IPS-NIHi11 (cell line): ENCODE results near the gene SIPA1.
A peak's percentile ranks its signal among the peaks of the same experiment; 100 is the strongest.

Experiments used
- DNase-seq: peaks from one replicate; pipeline ENCODE4 v3.0.0; 2012; ENCODE audit warnings: mixed read lengths, low spot score

SIPA1 gene

DNA sequence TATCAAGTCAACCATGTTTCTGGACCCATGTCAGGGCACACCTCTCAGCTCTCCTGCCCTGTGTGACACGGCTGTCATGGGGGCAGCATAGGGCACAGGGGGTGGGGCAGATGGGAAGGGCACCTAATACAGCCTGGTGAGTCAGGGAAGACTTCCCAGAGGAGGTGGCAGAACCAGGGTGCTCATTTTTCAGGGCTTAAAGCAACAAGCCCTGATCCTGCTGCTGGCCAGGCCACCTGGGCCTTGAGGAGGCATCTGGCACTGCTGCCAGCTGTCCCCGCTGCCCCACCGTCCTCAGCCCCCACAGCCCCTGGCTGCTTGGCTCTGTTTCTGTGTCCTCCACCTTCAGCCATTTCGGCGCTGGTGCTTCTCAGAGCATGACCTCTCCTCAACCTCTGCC, 28.2 kb upstream of the SIPA1 start:
- no peak for DNase-seq

- no peak for DNase-seq
These were observed 27.5 kb upstream of the SIPA1 start for GRCh38 chr11:65610404-65610803.

GRCh38 chr11:65611028-65611757, 26.7 kb upstream of the SIPA1 start:
- no peak for DNase-seq

DNA sequence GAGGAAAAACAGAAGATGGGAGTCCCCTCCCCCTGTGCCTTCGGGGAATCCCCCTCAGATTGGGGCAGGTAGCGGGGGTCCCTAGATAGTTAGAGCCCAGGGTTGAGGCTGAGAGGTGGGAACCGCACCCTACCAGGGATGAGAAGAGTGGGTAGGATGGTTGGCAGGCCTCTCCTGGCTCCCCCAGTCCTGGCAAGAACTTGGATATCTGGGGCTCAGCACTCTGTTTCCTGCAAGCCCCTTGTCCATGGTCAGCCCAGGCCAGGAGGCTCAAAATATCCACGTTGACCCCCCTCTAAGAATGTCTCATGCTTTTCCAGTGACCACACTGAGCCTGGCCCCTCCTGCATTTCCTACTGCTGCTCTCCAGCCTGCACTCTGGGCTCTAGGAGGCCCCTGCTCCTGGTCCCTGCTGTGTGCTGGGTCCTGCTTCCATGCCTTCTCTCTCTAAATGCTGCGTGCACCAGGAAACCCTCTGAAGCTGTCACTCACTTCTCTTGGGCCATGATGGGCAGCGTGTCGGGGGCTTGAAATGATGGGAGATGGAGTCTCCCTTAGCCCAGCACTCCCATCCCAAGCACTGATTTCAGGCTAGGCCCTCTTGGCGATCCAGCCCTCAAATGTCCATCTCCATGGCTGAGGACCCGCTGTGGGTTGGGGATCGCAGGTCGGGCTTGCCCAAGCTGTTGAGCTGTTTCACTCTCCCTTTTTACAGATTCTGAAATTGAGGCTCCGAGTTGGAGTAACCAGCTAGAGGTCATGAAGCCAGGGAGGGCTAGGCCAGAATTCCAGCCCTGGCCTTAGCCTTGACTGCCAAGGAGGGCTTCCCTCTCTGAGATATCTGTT, 25.9 kb upstream of the SIPA1 start:
- DNase-seq = no peak

GRCh38 chr11:65612691-65613090, 25.2 kb upstream of the SIPA1 start:
- no peak for DNase-seq

DNA sequence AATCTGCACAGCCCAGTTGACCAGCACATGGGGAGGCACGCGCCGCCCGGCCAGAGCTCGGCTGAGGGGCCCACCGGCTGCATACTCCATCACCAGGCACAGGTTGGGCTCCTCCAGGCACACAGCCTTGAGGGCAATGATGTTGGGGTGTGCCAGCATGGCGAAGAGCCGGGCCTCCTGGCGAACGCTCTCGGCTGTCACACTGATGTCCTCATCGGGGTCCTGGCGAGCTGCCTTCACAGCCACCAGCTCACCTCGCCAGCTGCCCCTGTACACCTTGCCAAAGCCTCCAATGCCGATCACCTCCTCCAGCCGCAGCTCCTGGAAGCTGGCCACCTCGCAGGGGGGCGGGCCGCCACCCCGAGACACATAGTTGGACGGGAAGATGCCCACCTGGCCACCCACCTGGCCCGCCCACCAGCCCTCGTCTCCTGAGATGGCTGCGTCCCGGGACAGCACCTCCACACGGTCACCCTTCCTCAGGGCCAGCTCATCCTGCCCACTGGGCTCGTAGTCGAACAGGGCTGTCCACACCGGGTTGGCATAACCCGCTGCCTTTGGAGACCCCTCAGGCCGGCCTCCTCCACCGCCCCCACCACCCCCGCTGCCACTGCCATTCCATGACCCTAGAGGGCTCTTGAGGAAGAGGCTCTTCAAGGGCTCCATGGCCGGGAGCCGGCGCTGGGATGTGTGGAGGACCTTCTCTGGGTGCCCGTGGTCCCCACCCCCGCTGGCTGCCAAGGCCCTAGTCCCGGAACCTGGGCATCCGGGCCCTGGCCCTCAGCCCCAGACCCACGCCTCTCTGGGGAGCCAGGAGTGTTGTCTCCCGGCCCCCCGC, 24.6 kb upstream of the SIPA1 start:
- no peak for DNase-seq

DNA sequence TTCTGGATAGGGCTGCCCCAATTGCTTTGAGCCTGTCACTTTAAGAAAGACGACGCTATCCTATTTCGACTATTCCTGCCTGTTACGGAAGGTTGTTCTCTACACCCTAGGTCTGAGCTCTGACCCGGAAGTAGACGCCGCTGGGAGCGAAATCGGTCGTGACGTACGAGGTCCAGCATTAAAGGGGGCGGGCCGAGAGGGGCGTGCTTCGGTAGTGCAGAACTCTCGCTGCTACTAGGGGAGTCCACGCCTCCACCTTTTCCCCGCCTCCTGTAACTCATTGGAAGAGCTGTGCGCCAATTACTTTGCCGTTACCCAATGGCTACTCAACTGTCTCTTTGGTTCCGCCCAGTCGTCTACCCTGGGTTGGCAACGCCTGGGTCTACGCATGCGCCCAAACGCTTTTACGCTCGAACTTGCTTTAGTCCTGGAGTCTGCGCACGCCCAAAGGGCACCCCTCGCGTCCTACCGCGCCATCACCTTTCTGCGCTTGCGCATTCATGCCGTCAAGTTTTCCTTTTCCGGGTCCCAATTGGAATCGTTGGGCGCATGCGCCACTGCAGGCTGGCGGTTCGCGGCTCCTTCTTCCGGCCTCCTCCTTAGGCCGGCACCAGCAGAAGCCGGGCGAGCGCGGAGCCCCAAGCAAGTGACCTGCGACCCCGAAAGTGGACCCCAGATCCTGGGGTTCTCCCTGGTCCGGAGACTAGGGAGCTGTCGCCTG, 22.5 kb upstream of the SIPA1 start, which contains the start of gene PCNX3:
TSS of gene PCNX3 (plus strand) at position 548 of the 721 bp plus-strand sequence. CDS start 536 bp downstream, outside the sequence.
- DNase-seq = peak; percentile 99

DNA sequence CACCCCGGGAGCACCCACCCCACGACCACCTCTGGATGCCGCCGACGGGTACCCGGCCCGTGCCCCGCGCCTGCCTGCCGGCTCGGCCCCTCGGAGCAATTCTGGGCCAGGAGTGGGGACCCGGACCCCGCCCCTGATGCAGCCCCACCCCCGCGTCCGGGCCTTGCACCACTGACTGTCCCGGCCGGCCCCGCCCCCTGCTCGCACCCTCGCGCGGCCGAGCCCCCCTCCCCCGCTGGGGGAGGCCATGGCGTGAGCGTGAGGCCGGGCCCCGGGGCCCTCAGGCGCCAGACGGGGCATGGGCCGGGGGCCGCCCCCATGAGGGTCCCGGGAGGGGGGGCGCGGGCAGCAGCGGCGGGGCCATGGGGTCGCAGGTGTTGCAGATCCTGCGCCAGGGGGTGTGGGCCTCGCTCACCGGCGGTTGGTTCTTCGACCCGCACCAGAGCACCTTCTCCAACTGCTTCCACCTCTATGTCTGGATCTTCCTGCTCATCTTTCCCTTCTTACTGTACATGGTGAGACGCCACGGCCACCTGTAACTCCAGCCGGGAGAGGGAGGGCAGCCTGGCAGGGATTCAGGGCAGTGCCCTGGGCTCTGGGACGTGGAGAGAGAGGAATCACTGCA, 21.8 kb upstream of the SIPA1 start:
- peak; percentile 89 for DNase-seq

DNA sequence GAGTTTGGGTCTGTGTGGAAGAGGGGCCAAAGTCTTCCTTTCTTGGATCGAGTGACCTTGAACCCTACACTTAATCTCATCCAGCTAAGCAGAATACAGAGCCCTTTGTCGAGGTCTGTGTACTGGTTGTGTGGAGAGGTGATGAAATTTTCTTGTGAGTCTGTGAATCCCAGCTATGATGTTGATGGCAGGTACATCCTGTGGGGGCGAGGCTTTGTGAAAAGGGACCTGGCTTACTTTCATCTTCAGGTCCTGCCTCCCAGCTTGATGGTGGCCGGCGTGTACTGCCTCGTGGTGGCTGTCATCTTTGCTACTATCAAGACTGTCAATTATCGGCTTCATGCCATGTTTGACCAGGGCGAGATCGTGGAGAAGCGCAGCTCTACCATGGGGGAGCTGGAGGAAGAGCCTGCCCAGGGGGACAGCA, 21.3 kb upstream of the SIPA1 start:
- no peak for DNase-seq

- DNase-seq = no peak
These were observed 20.6 kb upstream of the SIPA1 start for GRCh38 chr11:65617136-65617850.

GRCh38 chr11:65617990-65618751, 19.7 kb upstream of the SIPA1 start:
- DNase-seq = no peak

- no peak for DNase-seq
These were observed 19.1 kb upstream of the SIPA1 start for GRCh38 chr11:65618763-65619162.

- DNase-seq = no peak
These were observed 18.5 kb upstream of the SIPA1 start for GRCh38 chr11:65619281-65619928.

DNA sequence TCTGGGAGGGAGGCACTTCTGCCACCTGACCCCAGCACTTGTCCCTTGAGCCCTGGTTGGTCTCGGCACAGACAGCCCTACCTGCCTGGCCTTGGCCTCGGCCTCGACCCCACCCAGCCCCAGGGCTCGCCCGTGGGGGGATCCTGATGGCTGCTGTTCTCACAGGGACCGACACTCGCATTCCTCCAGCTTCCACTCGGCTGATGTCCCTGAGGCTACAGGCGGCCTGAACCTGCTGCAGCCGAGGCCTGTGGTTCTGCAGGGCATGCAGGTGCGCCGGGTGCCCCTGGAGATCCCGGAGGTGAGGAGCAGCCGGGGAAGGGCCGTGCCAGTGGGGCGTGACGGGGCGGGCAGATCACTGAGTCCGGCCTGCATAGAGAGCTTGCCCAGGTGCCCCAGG, 17.2 kb upstream of the SIPA1 start:
- DNase-seq = no peak

- DNase-seq = no peak
These were observed 16.4 kb upstream of the SIPA1 start for GRCh38 chr11:65621460-65621859.

DNA sequence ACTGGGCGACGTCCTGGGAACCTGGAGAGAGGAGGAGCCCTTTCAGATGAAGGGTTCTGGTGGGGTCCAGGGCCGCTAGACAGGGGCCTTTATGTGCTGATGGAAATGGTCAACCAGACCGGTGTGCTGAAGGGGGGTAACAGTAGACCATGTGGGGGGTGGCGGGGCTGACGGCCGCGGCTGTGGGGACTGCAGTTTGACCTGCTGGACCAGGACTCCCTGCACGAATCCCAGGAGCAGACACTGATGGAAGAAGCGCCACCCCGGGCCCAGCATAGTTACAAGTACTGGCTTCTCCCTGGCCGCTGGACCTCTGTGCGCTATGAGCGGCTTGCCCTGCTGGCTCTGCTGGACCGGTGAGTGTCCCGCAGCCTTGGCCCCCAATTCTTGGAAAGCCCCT, 15.9 kb upstream of the SIPA1 start:
- DNase-seq = no peak

DNA sequence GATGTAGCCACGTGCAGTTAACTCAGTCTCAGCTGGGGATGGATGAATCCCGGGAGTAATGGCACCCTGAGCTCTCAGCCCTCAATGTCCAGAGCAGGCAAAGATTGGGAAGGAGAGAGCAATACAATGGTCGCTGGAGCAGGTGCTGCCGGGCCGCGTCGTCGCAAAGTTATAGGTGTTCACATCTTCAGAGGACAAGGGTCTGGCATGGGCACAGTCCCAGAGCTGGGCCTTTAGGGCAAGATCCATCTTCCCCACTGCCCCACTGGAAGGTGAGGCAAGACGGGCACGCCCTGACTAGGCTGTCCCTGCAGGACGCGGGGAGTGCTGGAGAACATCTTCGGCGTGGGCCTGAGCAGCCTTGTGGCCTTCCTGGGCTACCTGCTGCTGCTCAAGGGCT, 14.7 kb upstream of the SIPA1 start:
- DNase-seq = no peak

DNA sequence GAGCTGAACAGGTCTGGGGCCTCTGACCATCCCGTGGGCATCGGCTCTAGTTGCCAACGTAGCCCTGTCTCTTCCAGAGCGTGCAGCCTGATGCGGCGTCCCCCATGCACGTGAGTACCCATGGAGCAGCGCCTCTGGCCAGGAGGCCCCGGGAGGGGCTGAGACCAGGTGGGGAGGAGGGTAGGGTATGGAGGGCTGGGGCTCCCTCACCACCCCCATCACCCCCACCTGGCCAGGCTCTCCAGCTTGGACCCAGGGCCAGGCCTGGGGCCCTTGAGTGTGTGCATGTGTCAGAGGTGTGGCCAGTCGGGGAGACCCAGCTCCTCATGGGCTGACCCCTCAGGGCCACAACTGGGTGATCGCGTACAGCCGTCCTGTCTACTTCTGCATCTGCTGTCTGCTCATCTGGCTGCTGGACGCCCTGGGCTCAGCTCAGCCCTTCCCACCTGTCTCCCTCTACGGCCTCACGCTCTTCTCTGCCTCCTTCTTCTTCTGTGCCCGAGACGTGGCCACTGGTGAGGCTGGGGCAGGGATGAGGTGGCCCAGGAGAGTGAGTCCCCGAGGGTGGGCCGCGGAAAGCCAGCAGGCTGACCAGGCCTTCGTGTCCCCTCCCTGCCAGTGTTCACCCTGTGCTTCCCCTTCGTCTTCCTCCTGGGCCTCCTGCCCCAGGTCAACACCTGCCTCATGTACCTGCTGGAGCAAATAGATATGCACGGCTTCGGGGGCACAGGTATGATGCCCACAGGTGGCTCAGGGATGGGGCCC, 13.9 kb upstream of the SIPA1 start:
- DNase-seq = no peak
